GM19467 (cell line): ENCODE results near the gene ATP13A4.
"Not testable (repeated sequence)": the region's sequence is repeated elsewhere in the genome, so short reads cannot be mapped to it uniquely, and the experiment has no call there.

Source experiments
- ATAC-seq: cut with Tn5 transposase; IDR thresholded peaks from one replicate; pipeline ENCODE4 v1.9.1; 2021; ENCODE audit warnings: mild to moderate bottlenecking, moderate library complexity; ENCODE audit not compliant: unreplicated experiment

Gene ATP13A4

GRCh38 chr3:193559100-193559499 lies 4.4 kb upstream of the ATP13A4 start:
- no peak for ATAC-seq

- no peak for ATAC-seq
Observed at GRCh38 chr3:193556841-193557240, 2.1 kb upstream of the ATP13A4 start.

GRCh38 chr3:193553586-193553985 lies 1.1 kb downstream of the ATP13A4 start:
- ATAC-seq = no peak

GRCh38 chr3:193552923-193553322 lies 1.8 kb downstream of the ATP13A4 start:
- no peak for ATAC-seq

- no peak for ATAC-seq
Observed at GRCh38 chr3:193548406-193548805, 6.3 kb downstream of the ATP13A4 start.

GRCh38 chr3:193546129-193546528 lies 8.6 kb downstream of the ATP13A4 start:
- no peak for ATAC-seq

GRCh38 chr3:193545304-193545703 lies 9.4 kb downstream of the ATP13A4 start:
- no peak for ATAC-seq

GRCh38 chr3:193544289-193544688 lies 10.4 kb downstream of the ATP13A4 start:
- ATAC-seq = no peak

GRCh38 chr3:193530231-193531165 lies 24.2 kb downstream of the ATP13A4 start:
- no peak for ATAC-seq

- not testable (repeated sequence) for ATAC-seq
Observed at GRCh38 chr3:193526085-193526484, 28.6 kb downstream of the ATP13A4 start.

GRCh38 chr3:193522473-193522872 lies 32.2 kb downstream of the ATP13A4 start:
- ATAC-seq = no peak

GRCh38 chr3:193520738-193521137 lies 34.0 kb downstream of the ATP13A4 start:
- no peak for ATAC-seq

- no peak for ATAC-seq
Observed at GRCh38 chr3:193515966-193516365, 38.7 kb downstream of the ATP13A4 start.

- ATAC-seq = no peak
Observed at GRCh38 chr3:193510154-193510553, 44.5 kb downstream of the ATP13A4 start.

GRCh38 chr3:193509103-193509965 lies 45.4 kb downstream of the ATP13A4 start:
- ATAC-seq = no peak

- ATAC-seq = no peak
Observed at GRCh38 chr3:193508108-193508507, 46.6 kb downstream of the ATP13A4 start.

GRCh38 chr3:193507566-193507965 lies 47.1 kb downstream of the ATP13A4 start:
- no peak for ATAC-seq

- ATAC-seq = no peak
Observed at GRCh38 chr3:193506921-193507320, 47.8 kb downstream of the ATP13A4 start.

GRCh38 chr3:193502871-193503270 lies 51.8 kb downstream of the ATP13A4 start:
- ATAC-seq = no peak

- ATAC-seq = no peak
Observed at GRCh38 chr3:193499801-193500485, 54.8 kb downstream of the ATP13A4 start.

- no peak for ATAC-seq
Observed at GRCh38 chr3:193499136-193499770, 55.4 kb downstream of the ATP13A4 start.
